DND-41 (cell line): ENCODE results near the gene C10orf95.

Experiments
- CTCF ChIP-seq: IDR thresholded peaks from 2 replicates; pipeline ENCODE4 v1.5.1; 2012; ENCODE audit warnings: borderline replicate concordance, low read length, moderate library complexity, mild to moderate bottlenecking; ENCODE audit not compliant: poor library complexity, severe bottlenecking; ENCODE audit errors: extremely low read depth
- EZH2 ChIP-seq: IDR thresholded peaks from 3 replicates; pipeline ENCODE4 v1.6.1; 2012; ENCODE audit warnings: borderline replicate concordance, low read depth, mild to moderate bottlenecking, moderate library complexity, low read length, inconsistent platforms; ENCODE audit not compliant: severe bottlenecking

- peak; percentile 4 for TF ChIP-seq CTCF
- TF ChIP-seq EZH2 = no peak
These were observed 19.8 kb downstream of the C10orf95 start for GRCh38 chr10:102431452-102432124.
